NAMALWA (cell line): ENCODE results near the gene INO80.
"Not testable (repeated sequence)": the region's sequence is repeated elsewhere in the genome, so short reads cannot be mapped to it uniquely, and the experiment has no call there.

Source experiments
- DNase-seq: peaks from one replicate; pipeline ENCODE4 v3.0.0-alpha.2; 2015; ENCODE audit warnings: low spot score

The INO80 gene

DNA sequence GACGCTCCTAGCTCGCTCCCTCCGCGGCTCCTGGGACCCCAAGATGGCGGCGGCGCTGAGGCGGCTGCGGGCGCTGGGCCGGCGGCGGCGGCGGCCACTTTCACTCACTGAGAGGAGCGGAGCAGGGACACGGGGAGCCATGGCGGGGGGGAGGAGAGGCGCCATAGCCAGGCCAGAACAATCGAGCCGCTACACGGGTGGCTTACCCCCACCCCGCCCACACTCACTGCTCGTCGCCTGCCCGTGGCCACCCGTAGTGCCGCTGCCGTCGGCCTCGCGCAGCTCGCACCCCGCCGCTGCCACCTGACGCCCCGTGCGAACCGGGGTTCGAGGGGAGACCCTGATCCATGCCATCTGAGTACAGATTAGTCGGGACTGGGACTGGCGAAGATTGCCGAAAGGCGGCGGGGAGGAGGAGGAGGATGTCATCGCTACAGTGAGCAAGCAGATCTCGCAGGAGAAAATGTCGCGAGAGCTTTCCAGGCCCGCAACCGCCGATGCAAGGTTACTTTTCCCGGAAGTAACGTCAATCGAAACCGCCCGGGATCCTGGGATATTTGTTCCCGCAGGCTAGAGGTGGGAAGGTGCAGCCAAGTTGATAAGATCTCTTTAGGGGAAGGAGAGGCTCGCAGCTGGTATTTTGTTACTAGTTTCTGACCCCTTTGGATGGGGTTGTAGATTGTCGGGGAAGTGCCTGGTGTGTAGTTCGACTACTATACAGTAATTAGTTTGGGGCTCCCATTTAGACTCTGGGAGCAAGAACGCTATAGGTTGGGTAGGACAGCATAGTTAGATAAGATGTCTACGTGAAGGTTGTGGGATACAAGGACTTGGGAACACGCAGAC lies at the start of gene INO80:
Gene INO80, minus strand, starts transcription at position 165 of the 846 bp plus-strand sequence. CDS start 19,970 bp downstream, outside the sequence.
- DNase-seq = peak; percentile 97

DNA sequence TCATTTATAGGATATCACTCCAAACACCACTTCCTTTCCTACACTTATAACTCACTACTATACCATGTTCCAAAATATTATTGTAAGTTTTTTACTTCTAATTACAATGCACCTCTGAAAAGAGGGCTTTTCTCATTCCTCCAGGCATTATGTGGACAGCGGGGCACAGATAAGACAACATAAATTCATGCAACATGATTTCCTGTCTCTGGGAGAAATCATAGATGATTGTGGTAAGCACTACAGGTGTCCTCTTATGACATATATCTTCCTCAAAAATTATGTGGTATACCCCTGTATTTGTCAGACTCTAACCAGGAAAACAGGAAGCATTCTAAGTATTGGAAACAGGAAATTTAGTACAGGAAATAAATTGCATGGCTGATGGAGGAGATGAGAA lies 45.7 kb upstream of the INO80 start:
- DNase-seq = no peak

DNA sequence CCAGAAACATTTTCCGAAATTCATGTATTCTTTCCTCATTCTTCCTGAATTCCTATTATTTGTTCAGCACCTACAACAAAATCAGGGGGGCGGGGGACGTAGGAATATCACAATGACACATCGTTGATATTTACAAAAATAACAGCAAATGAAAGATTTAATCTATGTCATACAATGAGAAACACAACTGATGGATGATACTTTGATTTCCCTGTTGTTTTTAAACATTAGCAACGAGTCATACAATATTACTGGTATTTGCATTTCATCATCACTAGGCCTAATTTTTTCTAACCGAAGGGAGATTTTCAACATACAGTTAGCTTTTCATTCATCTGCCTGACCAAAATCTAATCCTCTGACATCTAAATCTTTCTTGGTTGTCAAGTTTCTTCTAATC lies 45.3 kb upstream of the INO80 start:
- no peak for DNase-seq

DNA sequence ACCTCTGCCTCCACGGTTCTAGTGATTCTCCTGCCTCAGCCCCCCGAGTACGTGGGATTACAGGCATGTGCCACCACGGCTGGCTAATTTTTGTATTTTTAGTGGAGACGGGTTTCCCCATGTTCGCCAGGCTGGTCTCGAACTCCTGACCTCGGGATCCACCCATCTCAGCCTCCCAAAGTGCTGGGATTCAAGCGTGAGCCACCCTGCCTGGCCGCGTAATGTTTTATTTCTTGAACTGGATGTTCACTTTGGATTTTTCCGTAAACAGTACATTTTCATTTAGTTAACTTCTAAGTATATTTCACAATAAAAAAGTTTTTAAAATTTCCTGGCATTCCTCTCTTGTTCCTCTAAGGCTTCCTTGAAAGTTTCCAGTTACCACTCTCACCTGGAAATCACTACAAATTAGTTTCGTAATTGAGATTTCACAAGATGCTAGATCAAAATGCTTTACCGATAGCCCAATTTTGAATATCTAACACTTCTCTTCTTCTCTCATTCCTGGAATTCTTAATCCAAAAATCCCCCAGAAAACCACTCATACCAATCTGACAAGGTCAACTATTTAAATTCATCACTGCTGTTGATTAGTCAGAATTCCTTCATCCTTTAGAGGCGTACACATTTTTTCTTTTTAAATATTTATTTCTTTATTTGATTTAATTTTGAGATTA lies 44.7 kb upstream of the INO80 start:
- DNase-seq = no peak

DNA sequence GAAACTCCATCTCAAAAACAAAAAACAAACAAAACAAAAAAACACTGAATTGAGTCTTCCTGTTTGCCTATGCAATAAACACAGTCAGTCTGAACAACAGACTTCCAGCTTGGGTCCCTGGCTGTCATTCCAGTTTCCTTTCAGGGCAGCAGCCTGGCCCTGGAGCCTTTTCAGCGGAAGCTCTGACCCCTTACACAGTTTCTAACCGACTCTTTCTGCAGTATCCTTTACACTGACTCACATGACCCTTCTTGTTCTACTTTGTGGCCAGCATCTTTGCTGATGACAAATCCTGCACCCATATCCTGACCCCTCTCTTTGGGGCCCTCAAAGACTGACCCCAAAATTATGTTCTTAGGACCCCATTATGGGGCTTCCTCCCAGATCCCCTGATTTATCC lies 38.3 kb upstream of the INO80 start:
- DNase-seq = no peak

- no peak for DNase-seq
These were observed 37.7 kb upstream of the INO80 start for GRCh38 chr15:41153733-41154132.

- no peak for DNase-seq
These were observed 35.4 kb upstream of the INO80 start for GRCh38 chr15:41151451-41152005.

- DNase-seq = no peak
These were observed 34.2 kb upstream of the INO80 start for GRCh38 chr15:41150279-41150678.

DNA sequence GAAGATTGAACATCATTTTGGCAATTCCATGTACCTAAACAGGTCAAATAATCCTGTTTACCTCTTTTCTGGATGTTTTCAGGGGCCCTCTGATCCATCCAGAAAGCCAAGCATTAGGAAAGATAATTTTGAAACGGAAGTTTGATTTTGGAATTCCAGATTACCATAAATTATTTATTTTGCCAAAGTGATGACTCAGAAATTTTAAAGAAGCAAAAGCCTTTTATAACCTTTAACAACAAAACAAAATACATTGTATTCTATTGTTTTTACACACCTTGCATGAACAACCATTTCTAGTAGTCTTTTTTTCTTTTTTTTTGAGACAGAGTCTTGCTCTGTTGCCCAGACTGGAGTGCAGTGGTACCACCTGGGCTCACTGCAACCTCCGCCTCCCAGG lies 32.0 kb upstream of the INO80 start:
- no peak for DNase-seq

DNA sequence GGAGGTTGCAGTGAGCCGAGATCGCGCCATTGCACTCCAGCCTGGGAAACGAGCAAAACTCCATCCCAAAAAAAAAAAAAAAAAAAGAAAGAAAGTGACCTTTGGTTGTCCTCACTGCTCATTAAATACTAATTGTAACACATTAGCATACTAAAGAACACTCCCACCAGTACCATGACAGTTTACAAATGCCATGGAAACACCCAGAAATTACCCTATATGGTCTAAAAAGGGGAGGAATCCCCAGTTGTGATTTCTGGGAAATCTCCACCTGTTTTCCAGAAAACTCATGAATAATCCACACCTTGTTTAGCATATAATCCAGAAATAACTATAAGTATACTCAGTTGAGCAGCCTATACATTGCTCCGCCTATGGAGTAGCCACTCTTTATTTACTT lies 23.5 kb upstream of the INO80 start:
- DNase-seq = no peak

DNA sequence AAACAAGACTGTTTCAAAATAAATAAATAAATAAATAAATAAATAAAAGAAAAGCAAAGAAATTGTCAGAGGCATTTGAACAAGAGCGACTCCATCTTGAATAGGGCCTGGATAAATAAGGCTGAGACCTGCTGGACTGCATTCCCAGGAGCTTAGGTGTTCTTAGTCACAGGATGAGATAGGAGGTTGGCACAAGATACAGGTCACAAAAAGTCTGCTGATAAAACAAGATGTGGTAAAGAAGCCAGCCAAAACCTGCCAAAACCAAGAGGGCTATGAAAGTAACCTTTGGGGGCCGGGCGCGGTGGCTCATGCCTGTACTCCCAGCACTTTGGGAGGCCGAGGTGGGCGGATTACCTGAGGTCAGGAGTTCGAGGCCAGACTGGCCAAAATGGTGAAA lies 23.0 kb upstream of the INO80 start:
- DNase-seq = not testable (repeated sequence)

GRCh38 chr15:41135580-41135979 lies 19.5 kb upstream of the INO80 start:
- DNase-seq = not testable (repeated sequence)

DNA sequence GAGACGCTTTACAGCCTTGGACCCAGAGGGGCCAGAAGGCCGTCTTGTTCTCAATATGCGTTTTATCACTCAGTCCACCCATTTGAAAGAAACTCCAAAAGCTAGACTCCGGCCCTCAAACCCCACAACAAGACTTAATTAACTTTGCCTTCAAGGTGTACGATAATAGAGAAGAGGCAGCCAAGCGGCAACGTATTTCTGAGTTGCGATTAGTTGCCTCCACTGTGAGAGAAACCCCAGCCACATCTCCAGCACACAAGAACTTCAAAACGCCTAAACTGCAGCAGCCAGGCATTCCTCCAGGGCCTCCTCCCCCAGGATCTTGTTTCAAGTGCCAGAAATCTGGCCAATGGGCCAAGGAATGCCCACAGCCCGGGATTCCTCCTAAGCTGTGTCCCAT lies 17.4 kb upstream of the INO80 start:
- DNase-seq = no peak

- not testable (repeated sequence) for DNase-seq
These were observed 16.0 kb upstream of the INO80 start for GRCh38 chr15:41132094-41132493.

DNA sequence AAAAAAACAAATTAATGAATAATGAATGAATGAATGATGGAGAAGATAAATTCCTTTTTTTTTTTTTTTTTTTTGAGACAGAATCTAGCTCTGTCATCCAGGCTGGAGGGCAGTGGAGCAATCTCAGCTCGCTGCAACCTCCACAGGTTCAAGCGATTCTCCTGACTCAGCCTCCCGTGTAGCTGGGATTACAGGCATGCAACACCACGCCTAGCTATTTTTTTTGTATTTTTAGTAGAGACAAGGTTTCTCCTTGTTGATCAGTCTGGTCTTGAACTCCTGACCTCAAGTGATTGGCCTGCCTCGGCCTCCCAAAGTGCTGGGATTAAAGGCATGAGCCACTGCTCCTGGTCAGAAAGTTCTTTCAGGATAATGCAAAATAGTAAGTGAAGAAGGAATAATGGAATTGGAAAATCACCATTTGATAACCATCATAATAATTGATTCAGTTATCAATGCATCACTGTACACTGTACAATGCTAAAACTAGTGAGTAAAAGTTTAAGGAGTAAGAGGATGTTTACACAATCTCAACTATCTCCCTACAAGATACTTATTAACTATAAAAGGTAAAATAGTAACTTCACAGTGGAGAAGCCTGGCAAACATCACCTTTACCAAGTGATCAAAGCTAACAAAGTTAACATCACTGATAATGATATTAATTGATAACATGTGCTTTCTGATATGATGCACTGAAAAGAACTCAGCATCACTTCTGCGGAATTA lies 12.3 kb upstream of the INO80 start:
- DNase-seq = no peak

GRCh38 chr15:41125931-41126642 lies 10.0 kb upstream of the INO80 start:
- DNase-seq = no peak

DNA sequence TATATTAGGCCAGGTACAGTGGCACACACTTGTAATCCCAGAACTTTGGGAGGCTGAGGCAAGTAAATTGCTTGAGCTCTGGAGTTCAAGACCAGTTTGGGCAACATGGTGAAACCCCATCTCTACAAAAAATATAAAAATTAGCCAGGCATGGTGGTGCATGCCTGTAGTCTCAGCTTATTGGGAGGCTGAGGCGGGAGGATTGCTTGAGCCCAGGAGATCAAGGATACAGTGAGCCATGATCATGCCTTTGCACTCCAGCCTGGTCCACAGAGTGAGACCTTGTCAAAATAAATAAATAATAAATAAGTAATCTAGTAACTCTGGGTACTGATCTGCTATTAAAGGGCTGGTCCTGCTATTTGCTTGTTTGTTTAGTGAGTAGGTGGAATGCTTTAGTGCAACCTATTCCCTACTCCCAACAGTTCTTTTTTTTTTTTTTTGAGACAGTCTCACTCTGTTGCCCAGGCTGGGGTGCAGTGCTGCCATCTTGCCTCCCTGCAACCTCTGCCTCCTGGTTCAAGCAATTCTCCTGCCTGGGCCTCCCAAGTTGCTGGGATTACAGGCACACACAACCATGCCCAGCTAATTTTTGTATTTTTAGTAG lies 9.1 kb upstream of the INO80 start:
- no peak for DNase-seq

- DNase-seq = no peak
These were observed 8.0 kb upstream of the INO80 start for GRCh38 chr15:41124058-41124457.

GRCh38 chr15:41122849-41123248 lies 6.8 kb upstream of the INO80 start:
- no peak for DNase-seq

- no peak for DNase-seq
These were observed 5.9 kb upstream of the INO80 start for GRCh38 chr15:41121951-41122350.

DNA sequence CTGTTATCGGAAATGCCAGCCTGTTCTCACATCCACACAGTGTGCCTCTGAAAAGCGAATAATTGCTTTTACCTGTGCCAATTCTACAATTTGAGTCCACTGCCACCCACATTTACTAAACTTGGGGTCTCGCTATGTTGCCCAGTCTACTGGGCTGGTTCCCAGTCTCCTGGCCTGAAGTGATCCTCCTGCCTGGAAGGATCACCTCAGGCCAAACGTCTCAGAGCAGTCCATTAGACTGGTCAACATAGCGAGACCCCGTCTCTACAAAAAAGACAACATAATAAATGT lies 827 bp upstream of the INO80 start:
- no peak for DNase-seq

DNA sequence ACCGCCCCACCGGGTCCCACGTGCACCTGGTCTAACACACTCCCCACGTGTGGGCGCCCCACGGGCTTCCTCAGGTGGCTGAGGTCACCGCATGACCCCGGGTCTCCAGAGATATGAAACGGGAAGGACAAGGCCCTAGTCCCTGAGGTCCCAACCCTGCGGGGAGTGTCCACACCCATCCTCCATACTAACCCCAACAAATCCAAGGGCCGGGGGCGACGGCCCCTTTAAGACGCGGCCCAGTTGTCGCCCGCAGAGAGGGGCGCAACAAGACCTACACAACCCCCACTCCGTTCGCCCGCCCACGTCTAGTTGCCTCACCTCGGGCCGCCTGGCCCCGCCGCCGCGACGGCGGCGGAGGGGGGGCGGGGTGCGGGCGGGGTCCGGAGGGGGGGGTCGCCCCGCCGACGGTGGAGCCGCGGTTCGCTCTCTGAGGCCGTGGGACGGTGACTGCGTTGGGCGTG lies 396 bp downstream of the INO80 start:
- no peak for DNase-seq
